ENCODE results near the gene TTC7B.
A peak's percentile ranks its signal among the peaks of the same experiment; 100 is the strongest.

Gene TTC7B

GRCh38 chr14:90727082-90727481 lies 89.1 kb downstream of the TTC7B start:
- TF ChIP-seq CEBPB (IDR thresholded peaks at IDR 0.05) (no peak), TAF1 (IDR thresholded peaks at IDR 0.05; ENCODE audit: low read depth) (no peak), NFIC (IDR thresholded peaks at IDR 0.05) (no peak), TEAD4 (IDR thresholded peaks at IDR 0.05) (no peak), EP300 (IDR thresholded peaks at IDR 0.05; ENCODE audit: borderline replicate concordance) (no peak), FOXM1 (IDR thresholded peaks at IDR 0.05; ENCODE audit: borderline replicate concordance, low read depth) (no peak), EGR1 (IDR thresholded peaks at IDR 0.05) (no peak), RAD21 (IDR thresholded peaks at IDR 0.05; ENCODE audit: low read depth) (no peak), CREB1 (IDR thresholded peaks at IDR 0.05; ENCODE audit: low read depth) (no peak), YY1 (IDR thresholded peaks at IDR 0.05; ENCODE audit: low read depth) (no peak), TCF12 (IDR thresholded peaks at IDR 0.05; ENCODE audit: low read depth) (no peak), ZBTB7A (IDR thresholded peaks at IDR 0.05; ENCODE audit: low read depth) (no peak)
- TF ChIP-seq, protein P1, sequence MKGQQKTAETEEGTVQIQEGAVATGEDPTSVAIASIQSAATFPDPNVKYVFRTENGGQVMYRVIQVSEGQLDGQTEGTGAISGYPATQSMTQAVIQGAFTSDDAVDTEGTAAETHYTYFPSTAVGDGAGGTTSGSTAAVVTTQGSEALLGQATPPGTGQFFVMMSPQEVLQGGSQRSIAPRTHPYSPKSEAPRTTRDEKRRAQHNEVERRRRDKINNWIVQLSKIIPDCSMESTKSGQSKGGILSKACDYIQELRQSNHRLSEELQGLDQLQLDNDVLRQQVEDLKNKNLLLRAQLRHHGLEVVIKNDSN (IDR thresholded peaks at IDR 0.05) = no peak
- TF ChIP-seq, protein P2, sequence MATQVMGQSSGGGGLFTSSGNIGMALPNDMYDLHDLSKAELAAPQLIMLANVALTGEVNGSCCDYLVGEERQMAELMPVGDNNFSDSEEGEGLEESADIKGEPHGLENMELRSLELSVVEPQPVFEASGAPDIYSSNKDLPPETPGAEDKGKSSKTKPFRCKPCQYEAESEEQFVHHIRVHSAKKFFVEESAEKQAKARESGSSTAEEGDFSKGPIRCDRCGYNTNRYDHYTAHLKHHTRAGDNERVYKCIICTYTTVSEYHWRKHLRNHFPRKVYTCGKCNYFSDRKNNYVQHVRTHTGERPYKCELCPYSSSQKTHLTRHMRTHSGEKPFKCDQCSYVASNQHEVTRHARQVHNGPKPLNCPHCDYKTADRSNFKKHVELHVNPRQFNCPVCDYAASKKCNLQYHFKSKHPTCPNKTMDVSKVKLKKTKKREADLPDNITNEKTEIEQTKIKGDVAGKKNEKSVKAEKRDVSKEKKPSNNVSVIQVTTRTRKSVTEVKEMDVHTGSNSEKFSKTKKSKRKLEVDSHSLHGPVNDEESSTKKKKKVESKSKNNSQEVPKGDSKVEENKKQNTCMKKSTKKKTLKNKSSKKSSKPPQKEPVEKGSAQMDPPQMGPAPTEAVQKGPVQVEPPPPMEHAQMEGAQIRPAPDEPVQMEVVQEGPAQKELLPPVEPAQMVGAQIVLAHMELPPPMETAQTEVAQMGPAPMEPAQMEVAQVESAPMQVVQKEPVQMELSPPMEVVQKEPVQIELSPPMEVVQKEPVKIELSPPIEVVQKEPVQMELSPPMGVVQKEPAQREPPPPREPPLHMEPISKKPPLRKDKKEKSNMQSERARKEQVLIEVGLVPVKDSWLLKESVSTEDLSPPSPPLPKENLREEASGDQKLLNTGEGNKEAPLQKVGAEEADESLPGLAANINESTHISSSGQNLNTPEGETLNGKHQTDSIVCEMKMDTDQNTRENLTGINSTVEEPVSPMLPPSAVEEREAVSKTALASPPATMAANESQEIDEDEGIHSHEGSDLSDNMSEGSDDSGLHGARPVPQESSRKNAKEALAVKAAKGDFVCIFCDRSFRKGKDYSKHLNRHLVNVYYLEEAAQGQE (IDR thresholded peaks at IDR 0.05; ENCODE audit: low read depth) = no peak
- TF ChIP-seq, protein P3, sequence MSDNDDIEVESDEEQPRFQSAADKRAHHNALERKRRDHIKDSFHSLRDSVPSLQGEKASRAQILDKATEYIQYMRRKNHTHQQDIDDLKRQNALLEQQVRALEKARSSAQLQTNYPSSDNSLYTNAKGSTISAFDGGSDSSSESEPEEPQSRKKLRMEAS (IDR thresholded peaks at IDR 0.05) = no peak

- no peak for TF ChIP-seq TAF1 (IDR thresholded peaks at IDR 0.05; ENCODE audit: low read depth)
- TF ChIP-seq, protein P2 (IDR thresholded peaks at IDR 0.05; ENCODE audit: low read depth) = no peak
- peak; percentile 30; the same call in 1 of the 2 replicates for TF ChIP-seq RAD21 (IDR thresholded peaks at IDR 0.05; ENCODE audit: low read depth)
These were observed 89.6 kb downstream of the TTC7B start for GRCh38 chr14:90726656-90727055.

- no peak for TF ChIP-seq CREB1 (IDR thresholded peaks at IDR 0.05; ENCODE audit: low read depth)
- TF ChIP-seq, protein P2 (IDR thresholded peaks at IDR 0.05; ENCODE audit: low read depth) = no peak
- TF ChIP-seq, protein P3 (IDR thresholded peaks at IDR 0.05) = no peak
- no peak for TF ChIP-seq EP300 (IDR thresholded peaks at IDR 0.05; ENCODE audit: borderline replicate concordance)
- no peak for TF ChIP-seq TAF1 (IDR thresholded peaks at IDR 0.05; ENCODE audit: low read depth)
- TF ChIP-seq EGR1 (IDR thresholded peaks at IDR 0.05) = no peak
- TF ChIP-seq, protein P1 (IDR thresholded peaks at IDR 0.05) = no peak
- TF ChIP-seq FOXM1 (IDR thresholded peaks at IDR 0.05; ENCODE audit: borderline replicate concordance, low read depth) = no peak
- no peak for TF ChIP-seq YY1 (IDR thresholded peaks at IDR 0.05; ENCODE audit: low read depth)
- TF ChIP-seq CEBPB (IDR thresholded peaks at IDR 0.05) = no peak
- no peak for TF ChIP-seq NFIC (IDR thresholded peaks at IDR 0.05)
- no peak for TF ChIP-seq RAD21 (IDR thresholded peaks at IDR 0.05; ENCODE audit: low read depth)
- TF ChIP-seq ZBTB7A (IDR thresholded peaks at IDR 0.05; ENCODE audit: low read depth) = no peak
- TF ChIP-seq TCF12 (IDR thresholded peaks at IDR 0.05; ENCODE audit: low read depth) = no peak
- TF ChIP-seq TEAD4 (IDR thresholded peaks at IDR 0.05) = no peak
These were observed 91.4 kb downstream of the TTC7B start for GRCh38 chr14:90724866-90725265.

DNA sequence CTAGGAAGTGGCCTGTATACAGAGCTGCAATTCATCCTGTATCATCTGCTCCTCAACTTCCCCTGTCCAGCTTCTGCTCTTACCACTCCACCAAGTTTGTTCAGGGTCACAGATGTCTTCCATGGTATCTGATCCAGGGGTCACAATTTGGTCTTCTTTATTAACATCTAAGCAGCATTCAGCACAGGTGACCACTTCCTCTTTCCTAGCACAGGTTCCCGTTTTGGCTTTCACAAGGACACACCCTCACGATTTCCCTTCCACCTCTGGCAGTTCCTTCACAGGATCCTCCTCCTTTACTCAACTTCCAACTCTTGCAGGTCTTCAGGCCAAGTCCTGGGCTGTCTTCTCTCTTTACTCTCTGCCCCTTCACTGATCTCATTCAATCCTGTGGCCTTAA lies 93.6 kb downstream of the TTC7B start:
- TF ChIP-seq RAD21 (IDR thresholded peaks at IDR 0.05; ENCODE audit: low read depth) (no peak), YY1 (IDR thresholded peaks at IDR 0.05; ENCODE audit: low read depth) (no peak), FOXM1 (IDR thresholded peaks at IDR 0.05; ENCODE audit: borderline replicate concordance, low read depth) (no peak), EGR1 (IDR thresholded peaks at IDR 0.05) (no peak), EP300 (IDR thresholded peaks at IDR 0.05; ENCODE audit: borderline replicate concordance) (no peak)
- TF ChIP-seq, protein P1 (IDR thresholded peaks at IDR 0.05) = no peak
